IPS-15b (cell line): Measurements from ENCODE around the gene CSRNP3.
A peak's percentile ranks its signal among the peaks of the same experiment; 100 is the strongest.

Experiments used
- H3K27me3 ChIP-seq: one replicate; pipeline ENCODE4 v1.6.1; 2013; ENCODE audit warnings: low read length; ENCODE audit not compliant: control insufficient read depth, insufficient read depth
- H3K36me3 ChIP-seq: one replicate; pipeline ENCODE4 v1.6.1; 2013; ENCODE audit warnings: low read length; ENCODE audit not compliant: control insufficient read depth, insufficient read depth
- H3K4me1 ChIP-seq: one replicate; pipeline ENCODE4 v1.6.1; 2013; ENCODE audit warnings: mild to moderate bottlenecking, low read length; ENCODE audit not compliant: control insufficient read depth, insufficient read depth
- H3K4me3 ChIP-seq: one replicate; pipeline ENCODE4 v1.5.1; 2013; ENCODE audit warnings: low read depth, low read length
- H3K9ac ChIP-seq: one replicate; pipeline ENCODE4 v1.6.1; 2013; ENCODE audit warnings: low read depth, mild to moderate bottlenecking, low read length
- H3K9me3 ChIP-seq: one replicate; pipeline ENCODE4 v1.6.1; 2013; ENCODE audit warnings: mild to moderate bottlenecking, low read length; ENCODE audit not compliant: control insufficient read depth, insufficient read depth

The CSRNP3 gene

DNA sequence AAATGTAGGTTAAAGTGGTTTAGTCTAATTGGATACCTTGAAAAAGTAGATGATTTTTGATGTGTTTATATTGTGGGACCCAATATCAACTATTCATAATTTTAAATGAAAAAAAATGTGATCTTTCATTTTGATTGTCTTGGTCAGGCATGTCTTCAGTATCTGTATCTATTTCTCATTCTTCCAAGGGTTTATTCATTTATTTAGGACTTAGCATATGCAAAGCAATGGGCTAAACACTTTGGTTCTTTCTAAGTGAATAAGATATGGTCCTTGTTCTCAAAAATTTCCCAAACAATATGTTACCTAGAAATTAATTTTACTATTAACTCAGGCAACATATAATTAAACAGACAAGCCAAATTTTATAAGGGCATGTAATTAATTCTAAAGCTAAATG is 49.1 kb downstream of the CSRNP3 start:
- no peaks in the 10 kb centered on the region for H3K36me3 ChIP-seq
- no peak overlapping the region for H3K9ac ChIP-seq
- H3K4me3 ChIP-seq: no peak overlapping the region
- no peaks in the 10 kb centered on the region for H3K9me3 ChIP-seq
- H3K4me1 ChIP-seq: no peaks in the 10 kb centered on the region
- H3K27me3 ChIP-seq: no peaks in the 10 kb centered on the region

DNA sequence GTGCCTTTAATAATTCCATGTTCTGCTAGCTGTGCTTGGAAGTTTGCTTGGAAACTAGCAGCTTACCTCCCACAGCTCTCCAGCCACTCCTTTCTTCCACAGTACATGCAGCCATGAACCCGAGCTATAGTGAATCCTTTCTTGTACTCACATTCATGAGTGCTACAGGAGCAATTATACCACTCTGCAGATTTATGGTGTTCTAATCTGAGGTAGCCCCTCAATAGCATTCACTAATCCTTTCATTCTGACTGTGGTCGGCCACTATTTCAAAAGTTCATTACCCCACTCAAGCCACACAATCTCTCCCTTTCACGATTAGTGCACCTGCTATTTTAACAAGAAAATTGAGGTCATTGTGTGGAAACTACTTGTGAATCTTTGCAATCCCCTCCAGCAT is 53.2 kb downstream of the CSRNP3 start:
- Histone ChIP-seq H3K27me3 (no peaks in the 10 kb centered on the region), H3K4me3 (no peak overlapping the region), H3K9ac (no peak overlapping the region), H3K9me3 (no peaks in the 10 kb centered on the region), H3K4me1 (no peaks in the 10 kb centered on the region), H3K36me3 (no peaks in the 10 kb centered on the region)

DNA sequence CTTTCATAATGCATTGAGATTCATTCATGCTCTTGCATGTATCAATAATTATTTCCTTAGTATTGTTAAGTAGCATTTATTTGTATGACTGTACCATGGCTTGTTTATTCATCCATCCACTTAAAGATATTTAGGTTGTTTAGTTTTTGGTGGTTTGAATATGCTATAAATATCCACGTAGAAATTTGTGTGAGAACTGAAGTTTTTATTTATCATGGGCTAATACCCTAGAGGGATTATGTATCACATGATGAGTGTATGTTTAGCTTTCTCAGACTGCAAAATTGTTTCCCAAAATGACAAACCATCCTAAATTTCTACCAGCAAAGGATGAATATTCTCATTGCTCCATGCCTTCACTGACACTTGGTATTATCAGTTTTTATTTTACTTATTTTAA is 55.2 kb downstream of the CSRNP3 start:
- no peaks in the 10 kb centered on the region for H3K4me1 ChIP-seq
- H3K36me3 ChIP-seq: no peaks in the 10 kb centered on the region

DNA sequence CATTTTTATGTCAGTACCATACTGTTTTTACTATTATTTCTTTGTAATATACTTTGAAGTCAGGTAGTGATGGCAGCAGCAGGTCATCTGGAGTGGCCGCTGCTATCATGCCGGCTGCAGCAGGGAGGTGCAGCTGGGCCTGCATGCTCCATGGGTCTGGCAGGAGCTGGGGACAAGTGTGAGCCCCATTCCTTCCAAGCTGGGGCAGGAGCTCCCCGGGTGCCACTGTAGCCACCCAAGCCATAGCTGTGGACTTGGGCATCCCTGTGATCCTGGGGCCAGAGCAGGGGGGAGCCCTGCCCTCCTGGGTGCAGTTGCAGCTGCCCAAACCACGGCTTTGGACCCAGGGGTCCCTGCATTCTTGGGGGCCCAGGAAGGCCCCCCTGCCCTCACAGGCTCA is 59.2 kb downstream of the CSRNP3 start:
- no peaks in the 10 kb centered on the region for H3K36me3 ChIP-seq
- no peaks in the 10 kb centered on the region for H3K27me3 ChIP-seq
- no peaks in the 10 kb centered on the region for H3K9me3 ChIP-seq
- H3K4me3 ChIP-seq: no peak overlapping the region
- H3K9ac ChIP-seq: peak overlapping the region; percentile 16
- H3K4me1 ChIP-seq: no peaks in the 10 kb centered on the region

More for the DNA sequence above, 55.2 kb downstream of the CSRNP3 start:
- H3K27me3 ChIP-seq: no peaks in the 10 kb centered on the region
- no peaks in the 10 kb centered on the region for H3K9me3 ChIP-seq
- H3K4me3 ChIP-seq: no peak overlapping the region
- no peak overlapping the region for H3K9ac ChIP-seq

DNA sequence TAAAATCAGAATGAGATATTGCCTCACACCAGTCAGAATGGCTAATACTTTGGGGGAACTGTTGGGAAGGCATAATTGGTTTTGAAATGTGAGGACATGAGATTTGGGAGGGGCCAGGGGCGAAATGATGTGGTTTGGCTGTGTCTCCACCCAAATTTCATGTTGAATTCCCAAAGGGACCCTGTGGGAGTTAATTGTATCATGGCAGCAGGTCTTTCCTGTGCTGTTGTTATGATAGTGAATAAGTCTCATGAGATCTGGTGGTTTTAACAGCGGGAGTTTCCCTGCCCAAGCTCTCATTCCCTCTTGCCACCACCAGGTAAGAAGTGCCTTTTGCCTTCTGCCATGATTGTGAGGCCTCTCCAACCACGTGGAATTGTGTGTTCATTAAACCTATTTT is 59.6 kb downstream of the CSRNP3 start:
- Histone ChIP-seq H3K27me3 (no peaks in the 10 kb centered on the region), H3K4me3 (no peak overlapping the region), H3K36me3 (no peaks in the 10 kb centered on the region), H3K9ac (peak overlapping the region; percentile 16), H3K4me1 (no peaks in the 10 kb centered on the region), H3K9me3 (no peaks in the 10 kb centered on the region)

DNA sequence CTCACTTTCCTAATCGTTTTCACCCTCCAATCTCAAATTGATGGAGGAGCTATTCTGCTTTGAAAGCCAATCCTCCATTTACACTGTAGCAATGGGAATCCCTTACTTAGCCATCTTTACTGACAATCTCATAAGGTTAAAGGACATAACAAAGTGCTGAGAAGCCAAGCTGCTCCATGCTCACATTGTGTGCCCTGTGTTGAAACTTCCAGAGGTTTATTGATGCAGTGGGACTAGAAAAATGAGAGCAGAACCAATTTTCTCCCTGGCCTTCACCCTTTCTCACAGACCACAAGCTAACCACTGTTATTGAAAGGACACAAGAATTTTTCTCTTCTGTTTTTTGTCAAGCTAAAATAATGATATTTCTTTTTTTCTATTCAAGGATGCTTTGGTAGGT is 63.8 kb downstream of the CSRNP3 start:
- Histone ChIP-seq H3K27me3 (no peaks in the 10 kb centered on the region), H3K4me1 (peaks cover 3% of the 10 kb centered on the region), H3K9me3 (no peaks in the 10 kb centered on the region), H3K9ac (no peak overlapping the region), H3K4me3 (no peak overlapping the region), H3K36me3 (no peaks in the 10 kb centered on the region)

DNA sequence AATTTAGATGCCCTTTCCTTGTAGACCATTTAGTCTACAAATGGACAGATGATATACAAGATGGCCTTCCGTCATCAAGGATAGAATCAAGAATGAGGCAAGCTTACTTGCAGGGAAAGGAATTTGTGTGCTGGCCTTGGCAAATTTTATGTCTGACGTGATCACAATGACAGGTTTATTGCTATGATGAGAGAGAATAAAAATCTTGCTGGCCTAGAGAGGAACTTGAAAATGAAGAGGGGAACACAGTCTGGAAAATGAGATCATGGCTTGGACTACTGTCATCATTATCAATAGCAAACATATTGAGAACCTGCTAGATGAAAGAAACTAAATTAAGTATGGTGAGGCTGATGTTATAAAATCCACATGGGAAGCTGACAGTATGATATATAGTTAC is 66.0 kb downstream of the CSRNP3 start:
- no peak overlapping the region for H3K4me3 ChIP-seq
- no peaks in the 10 kb centered on the region for H3K27me3 ChIP-seq
- H3K4me1 ChIP-seq: peaks cover 3% of the 10 kb centered on the region
- no peaks in the 10 kb centered on the region for H3K9me3 ChIP-seq
- no peak overlapping the region for H3K9ac ChIP-seq
- H3K36me3 ChIP-seq: no peaks in the 10 kb centered on the region

DNA sequence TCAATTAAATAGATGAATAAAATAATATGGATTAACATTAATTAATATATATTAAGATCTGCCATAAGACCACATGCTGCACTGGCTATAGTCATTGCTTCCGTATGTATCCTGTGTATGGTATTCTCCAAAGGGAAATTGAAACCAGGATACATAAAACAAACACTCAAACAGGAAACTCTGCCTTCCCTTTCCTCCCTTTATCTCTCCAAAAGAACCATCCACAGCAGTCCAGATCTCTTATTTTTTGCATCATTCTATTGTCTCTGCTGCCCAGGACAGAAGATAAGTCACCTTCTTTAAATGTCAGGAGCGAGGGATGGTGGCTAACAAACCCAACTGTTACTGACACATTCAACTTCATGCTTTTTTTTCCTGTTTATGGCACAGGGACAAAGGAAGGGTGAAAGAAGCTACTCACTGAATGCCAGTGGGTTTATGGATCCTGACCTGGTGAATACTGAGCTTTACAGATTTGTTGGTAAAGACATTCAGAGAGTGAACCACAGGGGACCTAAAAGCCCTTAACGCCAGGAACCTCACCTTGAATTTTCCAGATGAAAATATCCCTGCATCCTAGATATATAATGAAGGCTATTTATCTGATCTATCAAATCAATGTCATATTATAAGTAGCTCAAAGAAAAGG is 67.5 kb downstream of the CSRNP3 start:
- no peaks in the 10 kb centered on the region for H3K36me3 ChIP-seq
- H3K9ac ChIP-seq: no peak overlapping the region
- no peaks in the 10 kb centered on the region for H3K27me3 ChIP-seq
- peaks cover 3% of the 10 kb centered on the region for H3K4me1 ChIP-seq
- H3K4me3 ChIP-seq: no peak overlapping the region
- H3K9me3 ChIP-seq: no peaks in the 10 kb centered on the region

DNA sequence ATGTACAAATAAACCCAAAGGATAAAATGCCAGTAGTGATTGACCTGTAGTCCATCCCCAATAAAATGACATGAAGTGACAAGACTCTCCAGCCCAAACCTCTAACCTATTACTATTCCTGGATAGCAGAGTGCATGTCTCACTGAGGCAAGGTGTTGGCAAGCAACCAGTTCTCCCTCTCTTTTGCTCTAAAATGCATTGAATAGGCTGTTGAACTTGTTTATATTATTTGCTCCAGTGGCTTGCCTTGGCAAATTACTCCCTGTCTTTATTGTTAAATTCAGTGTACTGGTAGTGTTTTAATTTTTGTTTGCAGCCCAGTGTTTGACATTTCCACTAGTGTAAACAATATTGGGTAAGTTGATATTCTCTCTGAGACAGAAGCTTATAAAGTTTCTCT is 70.5 kb downstream of the CSRNP3 start:
- no peak overlapping the region for H3K4me3 ChIP-seq
- H3K9ac ChIP-seq: no peak overlapping the region
- H3K36me3 ChIP-seq: no peaks in the 10 kb centered on the region
- no peaks in the 10 kb centered on the region for H3K9me3 ChIP-seq
- H3K4me1 ChIP-seq: peaks cover 3% of the 10 kb centered on the region
- no peaks in the 10 kb centered on the region for H3K27me3 ChIP-seq

DNA sequence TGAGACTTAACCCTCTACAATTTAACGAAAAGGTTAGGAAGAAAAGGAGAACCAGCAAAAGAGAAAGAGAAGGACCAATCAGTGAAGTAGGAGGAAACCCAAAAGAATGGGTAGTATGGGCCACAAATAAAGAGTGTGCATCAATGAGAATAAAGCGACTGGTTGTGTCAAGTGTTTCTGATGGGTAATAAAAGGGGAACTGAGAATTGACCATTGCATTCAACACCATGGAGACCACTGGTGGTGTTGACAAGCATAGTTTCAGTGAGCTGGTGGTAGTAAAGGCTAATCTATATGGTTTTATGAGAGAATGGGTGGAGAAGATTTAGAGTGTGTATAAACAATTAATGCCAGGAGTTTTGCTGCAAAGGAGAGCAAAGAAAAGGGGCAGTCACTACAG is 75.4 kb downstream of the CSRNP3 start:
- Histone ChIP-seq H3K27me3 (no peaks in the 10 kb centered on the region), H3K36me3 (no peaks in the 10 kb centered on the region), H3K9me3 (no peaks in the 10 kb centered on the region), H3K4me1 (peaks cover 6% of the 10 kb centered on the region), H3K9ac (no peak overlapping the region), H3K4me3 (no peak overlapping the region)

DNA sequence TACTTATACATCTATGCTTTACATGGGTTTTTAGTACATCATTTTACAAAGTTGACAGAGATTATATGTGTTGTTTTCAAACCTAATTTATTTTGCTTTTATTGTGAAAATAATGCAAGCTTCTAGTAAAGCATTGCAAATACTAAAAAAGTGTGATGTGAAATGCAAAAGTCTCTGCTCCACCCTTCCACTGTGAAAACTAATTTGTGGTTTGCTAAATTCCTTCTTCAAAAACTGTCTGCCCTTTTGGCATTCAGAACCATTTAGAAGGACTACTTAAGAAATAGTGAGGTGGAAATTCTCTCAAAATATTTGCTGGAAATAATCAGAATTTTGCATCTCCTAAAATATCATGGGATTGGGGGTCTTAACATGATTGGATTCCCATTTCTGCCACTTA is 78.4 kb downstream of the CSRNP3 start:
- no peaks in the 10 kb centered on the region for H3K27me3 ChIP-seq
- H3K4me1 ChIP-seq: peaks cover 9% of the 10 kb centered on the region
- H3K9ac ChIP-seq: no peak overlapping the region
- no peak overlapping the region for H3K4me3 ChIP-seq
- H3K36me3 ChIP-seq: no peaks in the 10 kb centered on the region
- no peaks in the 10 kb centered on the region for H3K9me3 ChIP-seq

DNA sequence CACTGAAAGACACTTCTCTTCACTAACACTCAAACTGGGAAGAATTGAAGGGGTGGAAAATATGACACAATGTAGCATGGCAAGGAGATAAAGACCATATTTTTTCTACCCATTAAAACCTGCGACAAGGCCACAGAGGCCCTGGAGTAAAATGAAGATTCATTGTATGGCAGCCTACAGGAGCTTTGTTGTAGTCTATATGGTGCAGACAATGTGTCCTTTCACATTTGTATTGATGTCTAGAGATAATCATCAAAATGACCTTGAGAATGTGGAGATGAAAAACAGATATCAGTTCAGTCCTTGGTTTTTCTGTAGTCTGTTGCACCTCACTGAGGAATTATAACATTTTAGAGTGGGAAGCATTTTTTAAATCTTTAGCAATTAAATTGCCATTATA is 80.1 kb downstream of the CSRNP3 start:
- H3K4me1 ChIP-seq: peaks cover 14% of the 10 kb centered on the region
- no peaks in the 10 kb centered on the region for H3K9me3 ChIP-seq
- no peak overlapping the region for H3K9ac ChIP-seq
- H3K27me3 ChIP-seq: no peaks in the 10 kb centered on the region
- H3K36me3 ChIP-seq: no peaks in the 10 kb centered on the region
- no peak overlapping the region for H3K4me3 ChIP-seq
